H1 (cell line): Measurements from ENCODE around the gene LEMD2. TPM values are rescaled to one million over a fixed set of nuclear protein-coding genes. Genes with fewer than 3 reads are reported as not detected.

ENCODE experiments used
- CTCF ChIA-PET: fragments of 300-600 bp; sonication (Branson Sonifier 250); formaldehyde crosslinking; loops from one replicate; lab custom pipeline; 2021; ENCODE audit not compliant: partially characterized antibody; lab: Charles Lee
- POLR2A ChIA-PET: fragments of 300-600 bp; sonication (Branson Sonifier 250); formaldehyde crosslinking; loops from one replicate; lab custom pipeline; 2021; ENCODE audit warnings: inconsistent platforms; ENCODE audit not compliant: partially characterized antibody; lab: Charles Lee
- DNase-seq, 2 experiments: peaks; one replicate each; pipeline versions ENCODE4 v3.0.0 to v3.0.0-alpha.2; 2010 to 2022; ENCODE audit warnings: low spot score in 2 of 2, low read depth in 1 of 2, mixed read lengths in 1 of 2
- FAIRE-seq: peaks from 2 replicates; lab custom pipeline; 2011; peaks lifted over from hg19 to GRCh38; lab: Jason Lieb, UNC
- H2AFZ ChIP-seq: 2 replicates; pipeline ENCODE4 v1.8.1; 2012; ENCODE audit warnings: low read length, inconsistent platforms
- H2AK5ac ChIP-seq: 2 replicates; pipeline ENCODE4 v1.6.1; 2013; ENCODE audit warnings: low read depth, low read length
- H2BK120ac ChIP-seq: replicated peaks from 2 replicates; pipeline ENCODE3; 2013; ENCODE audit warnings: low read depth, low read length, inconsistent platforms
- H2BK12ac ChIP-seq: 2 replicates; pipeline ENCODE4 v1.6.1; 2013; ENCODE audit warnings: low read depth, low read length
- H2BK15ac ChIP-seq: 2 replicates; pipeline ENCODE4 v1.6.1; 2013; ENCODE audit warnings: low read length
- H2BK20ac ChIP-seq: 2 replicates; pipeline ENCODE4 v1.6.1; 2013; ENCODE audit warnings: low read length
- H2BK5ac ChIP-seq: 2 replicates; pipeline ENCODE4 v1.6.1; 2013; ENCODE audit warnings: low read depth, low read length
- H3K14ac ChIP-seq: 2 replicates; pipeline ENCODE4 v1.6.1; 2013; ENCODE audit warnings: inconsistent platforms; ENCODE audit not compliant: insufficient read length
- H3K18ac ChIP-seq: 2 replicates; pipeline ENCODE4 v1.6.1; 2013; ENCODE audit warnings: low read length; ENCODE audit errors: extremely low read depth
- H3K23ac ChIP-seq: 2 replicates; pipeline ENCODE4 v1.6.1; 2013; ENCODE audit warnings: inconsistent platforms; ENCODE audit not compliant: insufficient read length
- H3K23me2 ChIP-seq: 2 replicates; pipeline ENCODE4 v1.6.1; 2013; ENCODE audit warnings: low read depth, low read length
- H3K27ac ChIP-seq: 2 replicates; pipeline ENCODE4 v1.6.1; 2011; ENCODE audit warnings: low read depth, low read length, inconsistent platforms
- H3K27me3 ChIP-seq, 4 experiments: replicated peaks in 1 of 4; 1 replicate in 1 of 4; 2 replicates in 3 of 4; pipeline versions ENCODE4 v1.6.1 to v1.8.1; 2011 to 2013; ENCODE audit warnings: low read length in 3 of 4, mild to moderate bottlenecking in 3 of 4, inconsistent platforms in 2 of 4, mixed read lengths in 2 of 4, moderate library complexity in 1 of 4; ENCODE audit not compliant: control insufficient read depth in 3 of 4, insufficient read depth in 3 of 4; ENCODE audit errors: extremely low read depth in 1 of 4
- H3K36me3 ChIP-seq, 4 experiments: 2 replicates each; pipeline versions ENCODE4 v1.6.1 to v1.8.1; 2011 to 2013; ENCODE audit warnings: mild to moderate bottlenecking in 4 of 4, low read length in 3 of 4, moderate library complexity in 2 of 4, control low read depth in 1 of 4, inconsistent platforms in 1 of 4; ENCODE audit not compliant: insufficient read depth in 4 of 4, control insufficient read depth in 2 of 4
- H3K4ac ChIP-seq: replicated peaks from 2 replicates; pipeline ENCODE3; 2013; ENCODE audit warnings: low read length, low read depth, mixed read lengths, inconsistent platforms; ENCODE audit not compliant: insufficient read length
- H3K4me1 ChIP-seq, 4 experiments: replicated peaks in 1 of 4; 1 replicate in 1 of 4; 2 replicates in 3 of 4; pipeline versions ENCODE4 v1.6.1 to v1.8.1; 2011 to 2013; ENCODE audit warnings: low read length in 3 of 4, inconsistent platforms in 2 of 4, mixed read lengths in 1 of 4; ENCODE audit not compliant: insufficient read depth in 4 of 4, control insufficient read depth in 3 of 4
- H3K4me2 ChIP-seq, 2 experiments: 2 replicates each; pipeline versions ENCODE4 v1.6.1 to v1.8.1; 2011 to 2013; ENCODE audit warnings: low read depth in 2 of 2, low read length in 2 of 2, control low read depth in 1 of 2, inconsistent platforms in 1 of 2, mild to moderate bottlenecking in 1 of 2; ENCODE audit not compliant: insufficient read depth in 1 of 2
- H3K4me3 ChIP-seq, 4 experiments: fragments of 200-600, 300-600 bp in 1 of 4; sonication (generic), shearing (Covaris generic), sonication (Bioruptor Twin) in 1 of 4; 2 replicates each; pipeline versions ENCODE4 v1.5.1 to v1.8.1; 2011 to 2016; ENCODE audit warnings: low read length in 4 of 4, low read depth in 3 of 4, control low read depth in 2 of 4, inconsistent platforms in 2 of 4, mild to moderate bottlenecking in 2 of 4, mixed read lengths in 1 of 4, moderate library complexity in 1 of 4; ENCODE audit not compliant: insufficient read depth in 2 of 4; ENCODE audit errors: extremely low read depth in 1 of 4
- H3K56ac ChIP-seq: replicated peaks from 2 replicates; pipeline ENCODE3; 2013; ENCODE audit warnings: low read depth, mild to moderate bottlenecking, mixed read lengths, low read length, inconsistent platforms; ENCODE audit not compliant: insufficient read length
- H3K79me1 ChIP-seq: 2 replicates; pipeline ENCODE4 v1.6.1; 2013; ENCODE audit warnings: low read depth, low read length, control low read depth
- H3K79me2 ChIP-seq, 2 experiments: 2 replicates each; pipeline versions ENCODE4 v1.6.1 to v1.8.1; 2012 to 2013; ENCODE audit warnings: low read length in 2 of 2, mild to moderate bottlenecking in 2 of 2, inconsistent platforms in 1 of 2; ENCODE audit not compliant: insufficient read depth in 2 of 2, control insufficient read depth in 1 of 2
- H3K9ac ChIP-seq, 4 experiments: replicated peaks in 1 of 4; 1 replicate in 1 of 4; 2 replicates in 3 of 4; pipeline versions ENCODE4 v1.6.1 to v1.8.1; 2011 to 2013; ENCODE audit warnings: low read depth in 3 of 4, low read length in 3 of 4, control low read depth in 2 of 4, mild to moderate bottlenecking in 2 of 4, moderate library complexity in 2 of 4, inconsistent platforms in 1 of 4; ENCODE audit errors: extremely low read depth in 1 of 4
- H3K9me3 ChIP-seq, 2 experiments: 2 replicates each; pipeline versions ENCODE4 v1.6.1 to v1.8.1; 2012 to 2013; ENCODE audit warnings: mild to moderate bottlenecking in 2 of 2, moderate library complexity in 2 of 2, control low read depth in 1 of 2, inconsistent platforms in 1 of 2, low read depth in 1 of 2, low read length in 1 of 2, mixed read lengths in 1 of 2; ENCODE audit not compliant: insufficient read depth in 2 of 2
- H4K20me1 ChIP-seq, 2 experiments: replicated peaks in 1 of 2; 2 replicates each; pipeline versions ENCODE3 to v1.8.1; 2011 to 2013; ENCODE audit warnings: inconsistent platforms in 2 of 2, low read length in 2 of 2, mild to moderate bottlenecking in 1 of 2; ENCODE audit not compliant: insufficient read depth in 2 of 2, control insufficient read depth in 1 of 2
- H4K5ac ChIP-seq: 2 replicates; pipeline ENCODE4 v1.6.1; 2013; ENCODE audit warnings: low read length, low read depth, mixed read lengths, inconsistent platforms; ENCODE audit not compliant: insufficient read length
- H4K8ac ChIP-seq: 2 replicates; pipeline ENCODE4 v1.8.0; 2013; ENCODE audit warnings: mild to moderate bottlenecking, moderate library complexity, low read length, inconsistent platforms; ENCODE audit not compliant: insufficient read depth; ENCODE audit errors: extremely low read depth
- H4K91ac ChIP-seq: replicated peaks from 2 replicates; pipeline ENCODE3; 2013; ENCODE audit warnings: low read length, mixed read lengths, inconsistent platforms; ENCODE audit not compliant: insufficient read length
- FOSL1 ChIP-seq: IDR thresholded peaks from 2 replicates; pipeline ENCODE4 v1.6.1; 2011; ENCODE audit warnings: mild to moderate bottlenecking, low read depth, low read length, moderate library complexity; ENCODE audit not compliant: insufficient read depth
- RFX5 ChIP-seq: IDR thresholded peaks from 2 replicates; pipeline ENCODE4 v1.6.1; 2011; ENCODE audit warnings: low read depth, low read length, improper control_type of control experiment, borderline replicate concordance
- SAP30 ChIP-seq: fragments of 300-600 bp; sonication (generic); IDR thresholded peaks from 2 replicates; pipeline ENCODE4 v1.7.1; 2012; ENCODE audit warnings: low read length, moderate library complexity, mild to moderate bottlenecking, inconsistent platforms; ENCODE audit not compliant: insufficient read depth, insufficient replicate concordance
- TBP ChIP-seq: IDR thresholded peaks from 2 replicates; pipeline ENCODE4 v1.6.1; 2011; ENCODE audit warnings: low read depth, low read length, improper control_type of control experiment
- YY1 ChIP-seq: IDR thresholded peaks from 2 replicates; pipeline ENCODE4 v1.6.1; 2011; ENCODE audit warnings: low read depth, mild to moderate bottlenecking, low read length
- WGBS, 2 experiments: shearing (Covaris generic) in 1 of 2; methylation state at CpG; one replicate each; pipeline versions ENCODE4 v1.1.6 to v1.1.7; 2013 to 2015; ENCODE audit warnings: low lambda C conversion rate in 2 of 2, mixed read lengths in 2 of 2, inconsistent platforms in 1 of 2, low coverage in 1 of 2, missing lambda C conversion rate in 1 of 2; ENCODE audit not compliant: insufficient replicate concordance in 2 of 2, insufficient coverage in 1 of 2, insufficient read length in 1 of 2; ENCODE audit errors: extremely low coverage in 1 of 2, missing lambda C conversion rate in 1 of 2; 5-methylcytosine and 5-hydroxymethylcytosine counted together
- polyA plus RNA-seq, 7 experiments: library from polyadenylated mRNA; depleted of rRNA in 3 of 7; stranded (reverse) in 5 of 7; unstranded in 2 of 7; fragments of >200 nt in 5 of 7; fragments of 200-250 nt in 2 of 7; gene quantifications; 1 replicate in 5 of 7; 2 replicates in 1 of 7; 4 replicates in 1 of 7; pipeline versions ENCODE4 v1.2.1 to v1.2.3, GENCODE V29; 2011 to 2013; ENCODE audit warnings: missing spikeins in 2 of 7, mixed read lengths in 2 of 7
- total RNA-seq: library from RNA; stranded (reverse); fragmentation: NEBNext Ultra II Directional; extraction: Animal tissue kit (Norgen Biotek cat#: 25700); gene quantifications from 2 replicates; pipeline ENCODE4 v1.2.1, GENCODE V29; 2021

The LEMD2 gene
- total and polyA plus RNA-seq, 2 of the 8 experiments (the other 6 are each of a cell fraction or from before 2014, with no cell fraction given) = 32.7 to 57.3 TPM

DNA sequence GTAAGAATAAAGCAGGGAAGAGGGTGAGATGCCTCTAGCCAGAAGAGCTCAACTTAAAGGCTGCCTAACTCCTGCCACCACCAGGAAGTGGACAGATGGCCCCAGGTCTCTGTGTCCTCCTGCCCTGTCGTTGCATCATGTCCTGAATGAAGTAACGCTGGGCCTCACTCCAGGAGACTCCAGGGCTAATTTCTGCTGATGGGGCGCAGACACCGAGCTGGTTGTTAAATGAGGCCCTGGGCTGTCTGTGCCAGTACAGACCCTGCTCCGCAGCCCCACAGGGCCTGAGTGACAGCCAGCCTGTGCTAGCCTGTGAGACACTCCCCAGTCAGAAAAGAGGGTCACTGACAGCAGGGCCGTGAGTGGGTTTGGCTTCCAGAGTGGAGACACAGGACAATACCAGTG lies 48.7 kb downstream of the LEMD2 start:
- no peak overlapping the region for H3K9ac ChIP-seq

More for the DNA sequence above, 48.7 kb downstream of the LEMD2 start:
- Histone ChIP-seq H3K27ac (no peak overlapping the region), H4K5ac (no peak overlapping the region), H2BK5ac (no peak overlapping the region), H3K27me3 (no peaks in the 10 kb centered on the region; a peak in 2 of 7 replicates), H3K36me3 (no peaks in the 10 kb centered on the region), H2BK20ac (no peak overlapping the region), H2AK5ac (no peak overlapping the region), H2BK120ac (no peak overlapping the region), H3K79me1 (no peaks in the 10 kb centered on the region), H3K56ac (no peak overlapping the region), H3K4me3 (no peak overlapping the region), H2BK12ac (no peak overlapping the region), H3K4ac (no peak overlapping the region), H4K8ac (peak overlapping the region; percentile 45; the same call in 1 of the 2 replicates), H3K9me3 (no peaks in the 10 kb centered on the region), H3K4me2 (no peak overlapping the region), H3K4me1 (peaks cover 3 to 12% (median 5%) of the 10 kb centered on the region in 4 experiments; a peak in 6 of 7 replicates), H4K20me1 (no peaks in the 10 kb centered on the region), H4K91ac (no peak overlapping the region), H3K14ac (no peak overlapping the region), H3K23ac (no peak overlapping the region), H3K23me2 (no peaks in the 10 kb centered on the region), H3K18ac (no peak overlapping the region), H2BK15ac (no peak overlapping the region), H2AFZ (no peak overlapping the region), H3K79me2 (no peaks in the 10 kb centered on the region)
- FAIRE-seq (no peak), DNase-seq (no peak)
- ChIA-PET POLR2A (interaction anchor here (0.9 to 2.4 kb wide), 4 partner anchors 13 to 31 kb away, joined by 3 to 5 read pairs (median 3); partner anchors contain the start of gene UQCC2), CTCF (interaction anchor here (0.6 to 1.5 kb wide), 5 partner anchors 9 to 73 kb away, joined by 3 to 9 read pairs (median 3); no protein-coding TSS in a partner anchor)
- no peak for TF ChIP-seq YY1
- no peak for TF ChIP-seq SAP30
- no peak for TF ChIP-seq FOSL1
- no peak for TF ChIP-seq RFX5
- no peak for TF ChIP-seq TBP
- WGBS, 2 experiments = 93% methylated on average over 6 of the region's 6 CpGs; no CpG with 5 or more reads in 1 of the 2 experiments
